Measurements from ENCODE around the gene UNC5C.

- TF ChIP-seq POLR2A (IDR thresholded peaks at IDR 0.05; ENCODE audit: low read length), result no peak
- TF ChIP-seq GATA1 (IDR thresholded peaks at IDR 0.05; ENCODE audit: low read depth, low read length), result no peak
These were observed 208.6 kb downstream of the UNC5C start for GRCh38 chr4:95340191-95340590.

Data from erythroblast (primary cell).